ENCODE data around the gene FXR2.
"Not testable (repeated sequence)": the region's sequence is repeated elsewhere in the genome, so short reads cannot be mapped to it uniquely, and the experiment has no call there.

The FXR2 gene

DNA sequence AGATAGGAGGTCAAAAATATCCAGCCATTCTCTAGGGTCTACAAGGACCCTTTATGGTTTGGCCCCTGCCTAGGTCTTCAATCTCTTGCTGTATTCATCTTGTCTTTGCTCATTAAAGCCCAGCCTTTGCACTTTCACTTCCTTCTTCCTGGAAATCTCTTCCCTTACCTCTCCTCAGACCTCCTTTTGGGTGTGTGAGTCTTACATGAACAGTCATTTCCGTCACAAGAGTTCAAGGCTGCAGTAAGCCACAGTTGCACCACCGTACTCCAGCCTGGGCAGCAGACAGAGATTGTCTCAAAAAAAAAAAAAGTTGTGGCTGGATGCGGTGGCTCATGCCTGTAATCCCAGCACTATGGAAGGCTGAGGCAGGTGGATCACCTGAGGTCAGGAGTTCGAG is 30.1 kb upstream of the FXR2 start:
- WGBS, 2 donors (ENCODE audit: extremely low coverage in 2 of 2, insufficient read length in 2 of 2, insufficient replicate concordance in 1 of 2): no CpG with 5 or more reads among the region's 4 CpGs
- H2BK5ac ChIP-seq (ENCODE audit: low read length): no peak overlapping the region
- H3K36me3 ChIP-seq (replicated peaks in 1 of 2; ENCODE audit: control insufficient read depth in 2 of 2, insufficient read depth in 2 of 2, low read length in 2 of 2): no peaks in the 10 kb centered on the region
- H3K9me3 ChIP-seq (replicated peaks in 1 of 2; ENCODE audit: control insufficient read depth in 2 of 2, insufficient read depth in 1 of 2, low read depth in 1 of 2, low read length in 2 of 2): no peaks in the 10 kb centered on the region
- H4K91ac ChIP-seq (ENCODE audit: low read depth, low read length, poor library complexity): no peak overlapping the region
- H3K18ac ChIP-seq (ENCODE audit: low read length): no peak overlapping the region
- no peak overlapping the region for H2AFZ ChIP-seq (ENCODE audit: low read length)
- no peak overlapping the region for H2BK12ac ChIP-seq (ENCODE audit: low read length)
- no peaks in the 10 kb centered on the region for H3K79me1 ChIP-seq (ENCODE audit: low read depth, low read length)
- H2BK15ac ChIP-seq (ENCODE audit: low read length): no peak overlapping the region
- H2BK120ac ChIP-seq (ENCODE audit: low read depth, low read length): no peak overlapping the region
- H2AK5ac ChIP-seq (ENCODE audit: low read depth, low read length): no peak overlapping the region
- H3K23ac ChIP-seq (ENCODE audit: low read depth, low read length, poor library complexity): no peak overlapping the region
- H3K9ac ChIP-seq (ENCODE audit: low read depth, low read length, poor library complexity): no peak overlapping the region
- no peak overlapping the region for H3K4me3 ChIP-seq (ENCODE audit: low read length in 2 of 2)
- no peaks in the 10 kb centered on the region for H3K4me1 ChIP-seq (ENCODE audit: control insufficient read depth in 2 of 2, insufficient read depth in 1 of 2, low read depth in 1 of 2, low read length in 2 of 2)
- no peak overlapping the region for H3K14ac ChIP-seq (ENCODE audit: low read length)
- no peak overlapping the region for H4K8ac ChIP-seq (ENCODE audit: low read depth, low read length)
- no peak overlapping the region for H3K4ac ChIP-seq (ENCODE audit: low read length)
- DNase-seq (ENCODE audit: low spot score): no peak
- no peak overlapping the region for H3K4me2 ChIP-seq (ENCODE audit: insufficient read depth, low read length, poor library complexity, severe bottlenecking)
- H3K27me3 ChIP-seq (ENCODE audit: control insufficient read depth in 3 of 3, insufficient read depth in 3 of 3, low read depth in 1 of 3, low read length in 3 of 3): no peaks in the 10 kb centered on the region
- H3K27ac ChIP-seq (replicated peaks; ENCODE audit: low read length): no peak overlapping the region

GRCh38 chr17:7641635-7642034 is 26.9 kb upstream of the FXR2 start:
- H4K91ac ChIP-seq (ENCODE audit: low read depth, low read length, poor library complexity); H3K27me3 ChIP-seq (ENCODE audit: control insufficient read depth in 3 of 3, insufficient read depth in 3 of 3, low read depth in 1 of 3, low read length in 3 of 3); H3K18ac ChIP-seq (ENCODE audit: low read length); H3K27ac ChIP-seq (replicated peaks; ENCODE audit: low read length); H3K9ac ChIP-seq (ENCODE audit: low read depth, low read length, poor library complexity); H2AFZ ChIP-seq (ENCODE audit: low read length); H2AK5ac ChIP-seq (ENCODE audit: low read depth, low read length); H2BK12ac ChIP-seq (ENCODE audit: low read length); H3K9me3 ChIP-seq (replicated peaks in 1 of 2; ENCODE audit: control insufficient read depth in 2 of 2, insufficient read depth in 1 of 2, low read depth in 1 of 2, low read length in 2 of 2); H3K4me2 ChIP-seq (ENCODE audit: insufficient read depth, low read length, poor library complexity, severe bottlenecking); DNase-seq (ENCODE audit: low spot score); H2BK15ac ChIP-seq (ENCODE audit: low read length); H3K4me1 ChIP-seq (ENCODE audit: control insufficient read depth in 2 of 2, insufficient read depth in 1 of 2, low read depth in 1 of 2, low read length in 2 of 2); H4K8ac ChIP-seq (ENCODE audit: low read depth, low read length); H3K23ac ChIP-seq (ENCODE audit: low read depth, low read length, poor library complexity); H3K4ac ChIP-seq (ENCODE audit: low read length); H3K4me3 ChIP-seq (ENCODE audit: low read length in 2 of 2); H2BK5ac ChIP-seq (ENCODE audit: low read length); H3K79me1 ChIP-seq (ENCODE audit: low read depth, low read length); H2BK120ac ChIP-seq (ENCODE audit: low read depth, low read length); H3K14ac ChIP-seq (ENCODE audit: low read length); H3K36me3 ChIP-seq (replicated peaks in 1 of 2; ENCODE audit: control insufficient read depth in 2 of 2, insufficient read depth in 2 of 2, low read length in 2 of 2): not testable (repeated sequence)
- no CpG with 5 or more reads among the region's 7 CpGs for WGBS, 2 donors (ENCODE audit: extremely low coverage in 2 of 2, insufficient read length in 2 of 2, insufficient replicate concordance in 1 of 2)

GRCh38 chr17:7640783-7641182 is 26.1 kb upstream of the FXR2 start:
- H3K27ac ChIP-seq (replicated peaks; ENCODE audit: low read length): no peak overlapping the region
- no CpG with 5 or more reads among the region's 26 CpGs for WGBS, 2 donors (ENCODE audit: extremely low coverage in 2 of 2, insufficient read length in 2 of 2, insufficient replicate concordance in 1 of 2)

GRCh38 chr17:7636163-7636562 is 21.5 kb upstream of the FXR2 start:
- H3K14ac ChIP-seq (ENCODE audit: low read length): no peak overlapping the region
- H3K4me2 ChIP-seq (ENCODE audit: insufficient read depth, low read length, poor library complexity, severe bottlenecking): no peak overlapping the region
- no peak overlapping the region for H4K91ac ChIP-seq (ENCODE audit: low read depth, low read length, poor library complexity)
- no peak overlapping the region for H3K27ac ChIP-seq (replicated peaks; ENCODE audit: low read length)
- H2BK120ac ChIP-seq (ENCODE audit: low read depth, low read length): no peak overlapping the region
- H2BK5ac ChIP-seq (ENCODE audit: low read length): no peak overlapping the region
- peak overlapping the region; percentile 65 for H4K8ac ChIP-seq (ENCODE audit: low read depth, low read length)
- no peaks in the 10 kb centered on the region for H3K27me3 ChIP-seq (ENCODE audit: control insufficient read depth in 3 of 3, insufficient read depth in 3 of 3, low read depth in 1 of 3, low read length in 3 of 3)
- H2BK12ac ChIP-seq (ENCODE audit: low read length): no peak overlapping the region
- peak overlapping the region; percentile 77 for H2AFZ ChIP-seq (ENCODE audit: low read length)
- peak overlapping the region; percentile 83 for H2BK15ac ChIP-seq (ENCODE audit: low read length)
- no peaks in the 10 kb centered on the region for H3K9me3 ChIP-seq (replicated peaks in 1 of 2; ENCODE audit: control insufficient read depth in 2 of 2, insufficient read depth in 1 of 2, low read depth in 1 of 2, low read length in 2 of 2)
- H3K79me1 ChIP-seq (ENCODE audit: low read depth, low read length): no peaks in the 10 kb centered on the region
- peak overlapping the region; percentile 80 for H3K18ac ChIP-seq (ENCODE audit: low read length)
- H3K9ac ChIP-seq (ENCODE audit: low read depth, low read length, poor library complexity): no peak overlapping the region
- no CpG with 5 or more reads among the region's 5 CpGs for WGBS, 2 donors (ENCODE audit: extremely low coverage in 2 of 2, insufficient read length in 2 of 2, insufficient replicate concordance in 1 of 2)
- H3K36me3 ChIP-seq (replicated peaks in 1 of 2; ENCODE audit: control insufficient read depth in 2 of 2, insufficient read depth in 2 of 2, low read length in 2 of 2): no peaks in the 10 kb centered on the region
- H3K4me3 ChIP-seq (ENCODE audit: low read length in 2 of 2): no peak overlapping the region
- peak overlapping the region; percentile 6 for H2AK5ac ChIP-seq (ENCODE audit: low read depth, low read length)
- peak overlapping the region; percentile 34 for H3K23ac ChIP-seq (ENCODE audit: low read depth, low read length, poor library complexity)
- DNase-seq (ENCODE audit: low spot score): no peak
- H3K4me1 ChIP-seq (ENCODE audit: control insufficient read depth in 2 of 2, insufficient read depth in 1 of 2, low read depth in 1 of 2, low read length in 2 of 2): peaks cover 6 to 14% of the 10 kb centered on the region in 2 donors
- no peak overlapping the region for H3K4ac ChIP-seq (ENCODE audit: low read length)

More at GRCh38 chr17:7640783-7641182, 26.1 kb upstream of the FXR2 start:
- no peak overlapping the region for H2AK5ac ChIP-seq (ENCODE audit: low read depth, low read length)
- H3K23ac ChIP-seq (ENCODE audit: low read depth, low read length, poor library complexity): no peak overlapping the region
- no peak overlapping the region for H2BK15ac ChIP-seq (ENCODE audit: low read length)
- H3K4me1 ChIP-seq (ENCODE audit: control insufficient read depth in 2 of 2, insufficient read depth in 1 of 2, low read depth in 1 of 2, low read length in 2 of 2): peaks cover 4 to 7% of the 10 kb centered on the region in 2 donors
- no peak overlapping the region for H4K91ac ChIP-seq (ENCODE audit: low read depth, low read length, poor library complexity)
- no peak overlapping the region for H3K4me3 ChIP-seq (ENCODE audit: low read length in 2 of 2)
- no peak overlapping the region for H3K4ac ChIP-seq (ENCODE audit: low read length)
- H2AFZ ChIP-seq (ENCODE audit: low read length): no peak overlapping the region
- no peak overlapping the region for H4K8ac ChIP-seq (ENCODE audit: low read depth, low read length)
- no peaks in the 10 kb centered on the region for H3K27me3 ChIP-seq (ENCODE audit: control insufficient read depth in 3 of 3, insufficient read depth in 3 of 3, low read depth in 1 of 3, low read length in 3 of 3)
- H2BK120ac ChIP-seq (ENCODE audit: low read depth, low read length): no peak overlapping the region
- H3K9me3 ChIP-seq (replicated peaks in 1 of 2; ENCODE audit: control insufficient read depth in 2 of 2, insufficient read depth in 1 of 2, low read depth in 1 of 2, low read length in 2 of 2): no peaks in the 10 kb centered on the region
- no peaks in the 10 kb centered on the region for H3K79me1 ChIP-seq (ENCODE audit: low read depth, low read length)
- no peak overlapping the region for H3K9ac ChIP-seq (ENCODE audit: low read depth, low read length, poor library complexity)
- H3K14ac ChIP-seq (ENCODE audit: low read length): no peak overlapping the region
- no peak overlapping the region for H3K18ac ChIP-seq (ENCODE audit: low read length)
- no peak overlapping the region for H3K4me2 ChIP-seq (ENCODE audit: insufficient read depth, low read length, poor library complexity, severe bottlenecking)
- no peak overlapping the region for H2BK12ac ChIP-seq (ENCODE audit: low read length)
- no peaks in the 10 kb centered on the region for H3K36me3 ChIP-seq (replicated peaks in 1 of 2; ENCODE audit: control insufficient read depth in 2 of 2, insufficient read depth in 2 of 2, low read length in 2 of 2)
- DNase-seq (ENCODE audit: low spot score): no peak
- H2BK5ac ChIP-seq (ENCODE audit: low read length): no peak overlapping the region

Measured in neuronal stem cell (in vitro differentiated cells).